Coronary artery (tissue), 2 donors: ENCODE results near the gene TUNAR.

Source experiments
- DNase-seq: peaks from one replicate; pipeline ENCODE4 v3.0.0-alpha.2; 2017; ENCODE audit warnings: low spot score
- H3K27ac ChIP-seq, 2 donors: fragments of 200-600 bp; sonication (generic); one replicate each; pipeline ENCODE4 v1.5.1; 2016 to 2019
- H3K4me3 ChIP-seq: fragments of 200-600 bp; sonication (generic); 2 replicates; pipeline ENCODE4 v1.5.1; 2016; ENCODE audit warnings: mild to moderate bottlenecking, moderate library complexity
- TF ChIP-seq, protein P1 (sequence below): fragments of 200-600 bp; sonication (generic); IDR thresholded peaks from one replicate; pipeline ENCODE4 v1.5.1; 2019; ENCODE audit warnings: antibody characterized with exemption

TUNAR gene

GRCh38 chr14:95931384-95931783 is 54.8 kb downstream of the TUNAR start:
- DNase-seq = no peak
- H3K27ac ChIP-seq = no peak overlapping the region
- H3K4me3 ChIP-seq = no peak overlapping the region
- TF ChIP-seq, protein P1, sequence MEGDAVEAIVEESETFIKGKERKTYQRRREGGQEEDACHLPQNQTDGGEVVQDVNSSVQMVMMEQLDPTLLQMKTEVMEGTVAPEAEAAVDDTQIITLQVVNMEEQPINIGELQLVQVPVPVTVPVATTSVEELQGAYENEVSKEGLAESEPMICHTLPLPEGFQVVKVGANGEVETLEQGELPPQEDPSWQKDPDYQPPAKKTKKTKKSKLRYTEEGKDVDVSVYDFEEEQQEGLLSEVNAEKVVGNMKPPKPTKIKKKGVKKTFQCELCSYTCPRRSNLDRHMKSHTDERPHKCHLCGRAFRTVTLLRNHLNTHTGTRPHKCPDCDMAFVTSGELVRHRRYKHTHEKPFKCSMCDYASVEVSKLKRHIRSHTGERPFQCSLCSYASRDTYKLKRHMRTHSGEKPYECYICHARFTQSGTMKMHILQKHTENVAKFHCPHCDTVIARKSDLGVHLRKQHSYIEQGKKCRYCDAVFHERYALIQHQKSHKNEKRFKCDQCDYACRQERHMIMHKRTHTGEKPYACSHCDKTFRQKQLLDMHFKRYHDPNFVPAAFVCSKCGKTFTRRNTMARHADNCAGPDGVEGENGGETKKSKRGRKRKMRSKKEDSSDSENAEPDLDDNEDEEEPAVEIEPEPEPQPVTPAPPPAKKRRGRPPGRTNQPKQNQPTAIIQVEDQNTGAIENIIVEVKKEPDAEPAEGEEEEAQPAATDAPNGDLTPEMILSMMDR = no peak

- Histone ChIP-seq H3K27ac (no peak overlapping the region), H3K4me3 (no peak overlapping the region)
- DNase-seq = no peak
- TF ChIP-seq, protein P1 = no peak
Measured at GRCh38 chr14:95935228-95935822, 58.7 kb downstream of the TUNAR start.

DNA sequence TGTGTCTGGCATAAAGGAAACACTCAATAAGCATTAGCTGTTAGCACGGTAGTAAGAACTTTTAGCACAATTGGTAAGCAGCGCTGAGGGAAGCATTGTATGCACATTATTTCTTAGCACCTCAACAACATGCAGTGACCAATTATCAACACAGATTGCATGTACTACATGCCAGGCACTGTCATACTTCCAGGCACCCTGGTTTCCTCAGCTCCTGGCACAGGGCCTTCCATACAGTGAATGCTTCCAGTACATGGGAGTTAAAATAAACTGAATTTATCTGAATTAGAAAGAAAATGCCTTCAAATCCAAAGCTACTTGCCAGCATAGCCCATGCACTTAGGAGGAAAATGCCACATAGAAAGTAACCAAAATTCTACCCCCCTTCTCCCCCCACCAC is 59.4 kb downstream of the TUNAR start:
- no peak for DNase-seq
- TF ChIP-seq, protein P1 = no peak
- no peak overlapping the region for H3K4me3 ChIP-seq
- H3K27ac ChIP-seq = no peak overlapping the region

GRCh38 chr14:95939335-95939734 is 62.7 kb downstream of the TUNAR start:
- H3K4me3 ChIP-seq = no peak overlapping the region
- TF ChIP-seq, protein P1 = no peak
- H3K27ac ChIP-seq = no peak overlapping the region
- DNase-seq = no peak

DNA sequence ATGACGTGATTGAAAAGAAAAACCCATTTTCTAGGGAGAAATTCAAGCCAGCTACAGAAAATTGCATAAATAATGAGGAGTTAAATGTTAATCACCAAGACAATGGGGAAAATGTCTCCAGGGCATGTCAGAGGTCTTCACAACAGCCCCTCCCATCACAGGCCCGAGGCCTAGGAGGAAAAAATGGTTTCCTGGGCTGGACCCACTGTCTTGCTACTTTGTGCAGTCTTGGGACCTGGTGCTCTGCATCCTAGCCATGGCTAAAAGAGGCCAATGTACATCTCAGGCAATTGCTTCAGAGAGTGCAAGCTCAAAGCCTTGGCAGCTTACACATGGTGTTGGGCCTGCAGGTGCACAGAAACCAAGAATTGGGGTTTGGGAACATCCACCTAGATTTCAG is 65.3 kb downstream of the TUNAR start:
- no peak overlapping the region for H3K27ac ChIP-seq
- TF ChIP-seq, protein P1 = no peak
- DNase-seq = no peak
- no peak overlapping the region for H3K4me3 ChIP-seq

- TF ChIP-seq, protein P1 = no peak
- no peak overlapping the region for H3K27ac ChIP-seq
- H3K4me3 ChIP-seq = no peak overlapping the region
- DNase-seq = no peak
Measured at GRCh38 chr14:95943699-95944098, 67.1 kb downstream of the TUNAR start.

DNA sequence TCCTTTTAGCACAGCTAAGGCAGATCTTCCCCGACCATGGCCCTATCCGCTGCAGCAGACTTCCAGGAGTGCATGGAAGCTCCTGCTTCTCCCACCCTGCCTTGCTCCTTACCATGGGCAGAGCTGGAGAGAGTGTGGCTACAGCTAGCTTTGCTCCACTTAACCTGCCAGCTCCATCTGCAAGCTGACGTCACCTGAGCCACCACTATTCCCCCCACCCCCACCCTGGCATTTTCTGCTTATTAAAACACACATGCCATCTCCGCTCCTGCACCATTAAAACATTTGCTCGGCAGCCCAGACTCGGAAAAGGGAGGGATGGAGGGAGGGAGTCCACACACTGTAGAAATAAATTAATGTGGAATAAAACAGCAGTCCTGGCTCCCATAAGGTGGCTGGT is 67.8 kb downstream of the TUNAR start:
- Histone ChIP-seq H3K27ac (no peak overlapping the region), H3K4me3 (no peak overlapping the region)
- DNase-seq = no peak
- TF ChIP-seq, protein P1 = no peak
